Measurements from ENCODE around the gene ZBTB20.

Gene ZBTB20

GRCh38 chr3:114953800-114954199, 193.3 kb downstream of the ZBTB20 start:
- TF ChIP-seq GABPA (IDR thresholded peaks at IDR 0.05; ENCODE audit: low read depth) (no peak), SPI1 (IDR thresholded peaks at IDR 0.05; ENCODE audit: borderline replicate concordance, low read depth) (no peak), REST (IDR thresholded peaks at IDR 0.05; ENCODE audit: insufficient replicate concordance, low read depth) (no peak), POLR2AphosphoS5 (IDR thresholded peaks at IDR 0.05; ENCODE audit: low read depth) (no peak), CTCF (IDR thresholded peaks at IDR 0.05; ENCODE audit: insufficient read depth, low read length) (no peak)
- H3K27ac ChIP-seq (replicated peaks): no peak overlapping the region
- no peaks in the 10 kb centered on the region for H3K27me3 ChIP-seq (ENCODE audit: insufficient read depth, poor library complexity, severe bottlenecking)
- no peak for DNase-seq (ENCODE audit: low read depth in 1 of 2, low spot score in 1 of 2)
- no peak overlapping the region for H3K4me3 ChIP-seq (replicated peaks; ENCODE audit: insufficient read depth, low read length)

- DNase-seq (ENCODE audit: low read depth in 1 of 2, low spot score in 1 of 2): no peak
- H3K27ac ChIP-seq (replicated peaks): no peak overlapping the region
- no peak for TF ChIP-seq POLR2AphosphoS5 (IDR thresholded peaks at IDR 0.05; ENCODE audit: low read depth)
- no peaks in the 10 kb centered on the region for H3K27me3 ChIP-seq (ENCODE audit: insufficient read depth, poor library complexity, severe bottlenecking)
- no peak overlapping the region for H3K4me3 ChIP-seq (replicated peaks; ENCODE audit: insufficient read depth, low read length)
Measured at GRCh38 chr3:114953215-114953799, 193.8 kb downstream of the ZBTB20 start.

GRCh38 chr3:114942773-114943172, 204.3 kb downstream of the ZBTB20 start:
- Histone ChIP-seq H3K27ac (replicated peaks) (no peak overlapping the region), H3K27me3 (ENCODE audit: insufficient read depth, poor library complexity, severe bottlenecking) (no peaks in the 10 kb centered on the region), H3K4me3 (replicated peaks; ENCODE audit: insufficient read depth, low read length) (no peak overlapping the region)
- TF ChIP-seq POLR2AphosphoS5 (IDR thresholded peaks at IDR 0.05; ENCODE audit: low read depth): no peak
- peak; percentile 75 for TF ChIP-seq SPI1 (IDR thresholded peaks at IDR 0.05; ENCODE audit: borderline replicate concordance, low read depth)
- DNase-seq (ENCODE audit: low read depth in 1 of 2, low spot score in 1 of 2): no peak

GRCh38 chr3:114941626-114942309, 205.3 kb downstream of the ZBTB20 start:
- H3K27ac ChIP-seq (replicated peaks): no peak overlapping the region

More at GRCh38 chr3:114941626-114942309, 205.3 kb downstream of the ZBTB20 start:
- DNase-seq (ENCODE audit: low read depth in 1 of 2, low spot score in 1 of 2): no peak
- H3K4me3 ChIP-seq (replicated peaks; ENCODE audit: insufficient read depth, low read length): no peak overlapping the region
- no peaks in the 10 kb centered on the region for H3K27me3 ChIP-seq (ENCODE audit: insufficient read depth, poor library complexity, severe bottlenecking)
- no peak for TF ChIP-seq POLR2AphosphoS5 (IDR thresholded peaks at IDR 0.05; ENCODE audit: low read depth)
- TF ChIP-seq GABPA (IDR thresholded peaks at IDR 0.05; ENCODE audit: low read depth): no peak
- no peak for TF ChIP-seq REST (IDR thresholded peaks at IDR 0.05; ENCODE audit: insufficient replicate concordance, low read depth)
- no peak for TF ChIP-seq CTCF (IDR thresholded peaks at IDR 0.05; ENCODE audit: insufficient read depth, low read length)
- no peak for TF ChIP-seq SPI1 (IDR thresholded peaks at IDR 0.05; ENCODE audit: borderline replicate concordance, low read depth)
